ENCODE results near the gene SLC4A2.

DNA sequence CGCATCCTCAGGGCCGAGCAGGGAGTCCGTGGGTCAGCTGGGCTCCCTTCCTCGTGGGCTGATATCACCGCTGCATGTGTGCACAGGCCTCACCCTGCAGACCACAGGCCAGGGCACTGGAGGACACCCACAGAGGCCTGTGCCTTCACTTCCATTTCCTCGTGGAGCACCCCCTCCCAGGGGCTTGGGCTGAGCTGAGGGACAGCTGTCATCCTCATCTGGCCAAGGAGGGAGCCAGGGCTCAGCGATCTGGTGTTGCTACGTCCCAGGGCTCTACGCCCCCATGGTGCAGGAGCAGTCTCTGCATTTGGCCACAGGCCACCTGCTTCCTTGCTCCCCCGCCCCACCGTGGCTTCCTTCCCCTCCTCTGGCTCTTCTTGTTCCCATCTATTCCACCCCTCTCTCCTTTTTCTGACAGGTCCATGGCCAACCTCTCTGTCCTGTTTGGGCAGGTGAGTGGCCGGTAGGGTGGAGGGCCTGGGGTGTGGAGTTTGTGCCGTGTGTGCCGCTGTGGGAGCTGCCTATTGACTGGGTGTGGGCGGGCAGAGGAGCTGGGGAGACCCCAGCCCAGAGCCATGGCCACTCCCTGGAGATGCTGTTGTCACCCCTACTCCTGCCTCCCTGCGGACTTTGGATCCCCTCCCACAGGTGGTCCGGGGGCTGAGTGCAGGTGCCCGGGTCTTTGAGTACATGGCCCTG, 19.4 kb upstream of the SLC4A2 start:
- TF ChIP-seq ZNF16 (tag by site-specific recombination; IDR thresholded peaks at IDR 0.05; ENCODE audit: low read depth) (no peak), ZNF423 (tag by site-specific recombination; IDR thresholded peaks at IDR 0.05) (no peak), ZNF24 (tag by site-specific recombination; IDR thresholded peaks at IDR 0.05) (no peak), ZNF274 (IDR thresholded peaks at IDR 0.05; ENCODE audit: low read length) (no peak), ZNF274 (tag by site-specific recombination; IDR thresholded peaks at IDR 0.05; ENCODE audit: borderline replicate concordance) (no peak), ZBTB48 (tag by site-specific recombination; IDR thresholded peaks at IDR 0.05) (no peak), ZNF138 (tag by site-specific recombination; IDR thresholded peaks at IDR 0.05; ENCODE audit: borderline replicate concordance) (no peak), ZNF132 (tag by site-specific recombination; IDR thresholded peaks at IDR 0.05; ENCODE audit: borderline replicate concordance) (no peak), YY1 (tag by site-specific recombination; IDR thresholded peaks at IDR 0.05) (no peak), ZNF302 (tag by site-specific recombination; IDR thresholded peaks at IDR 0.05; ENCODE audit: low read depth) (no peak)
- TF ChIP-seq, protein P1, sequence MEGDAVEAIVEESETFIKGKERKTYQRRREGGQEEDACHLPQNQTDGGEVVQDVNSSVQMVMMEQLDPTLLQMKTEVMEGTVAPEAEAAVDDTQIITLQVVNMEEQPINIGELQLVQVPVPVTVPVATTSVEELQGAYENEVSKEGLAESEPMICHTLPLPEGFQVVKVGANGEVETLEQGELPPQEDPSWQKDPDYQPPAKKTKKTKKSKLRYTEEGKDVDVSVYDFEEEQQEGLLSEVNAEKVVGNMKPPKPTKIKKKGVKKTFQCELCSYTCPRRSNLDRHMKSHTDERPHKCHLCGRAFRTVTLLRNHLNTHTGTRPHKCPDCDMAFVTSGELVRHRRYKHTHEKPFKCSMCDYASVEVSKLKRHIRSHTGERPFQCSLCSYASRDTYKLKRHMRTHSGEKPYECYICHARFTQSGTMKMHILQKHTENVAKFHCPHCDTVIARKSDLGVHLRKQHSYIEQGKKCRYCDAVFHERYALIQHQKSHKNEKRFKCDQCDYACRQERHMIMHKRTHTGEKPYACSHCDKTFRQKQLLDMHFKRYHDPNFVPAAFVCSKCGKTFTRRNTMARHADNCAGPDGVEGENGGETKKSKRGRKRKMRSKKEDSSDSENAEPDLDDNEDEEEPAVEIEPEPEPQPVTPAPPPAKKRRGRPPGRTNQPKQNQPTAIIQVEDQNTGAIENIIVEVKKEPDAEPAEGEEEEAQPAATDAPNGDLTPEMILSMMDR (tag by site-specific recombination; IDR thresholded peaks at IDR 0.05), result no peak
- TF ChIP-seq, protein P2, sequence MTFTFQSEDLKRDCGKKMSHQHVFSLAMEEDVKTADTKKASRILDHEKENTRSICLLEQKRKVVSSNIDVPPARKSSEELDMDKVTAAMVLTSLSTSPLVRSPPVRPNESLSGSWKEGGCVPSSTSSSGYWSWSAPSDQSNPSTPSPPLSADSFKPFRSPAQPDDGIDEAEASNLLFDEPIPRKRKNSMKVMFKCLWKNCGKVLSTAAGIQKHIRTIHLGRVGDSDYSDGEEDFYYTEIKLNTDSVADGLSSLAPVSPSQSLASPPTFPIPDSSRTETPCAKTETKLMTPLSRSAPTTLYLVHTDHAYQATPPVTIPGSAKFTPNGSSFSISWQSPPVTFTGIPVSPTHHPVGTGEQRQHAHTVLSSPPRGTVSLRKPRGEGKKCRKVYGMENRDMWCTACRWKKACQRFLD (tag by site-specific recombination; IDR thresholded peaks at IDR 0.05), result no peak
